Measurements from ENCODE around the gene ASAP2.

DNA sequence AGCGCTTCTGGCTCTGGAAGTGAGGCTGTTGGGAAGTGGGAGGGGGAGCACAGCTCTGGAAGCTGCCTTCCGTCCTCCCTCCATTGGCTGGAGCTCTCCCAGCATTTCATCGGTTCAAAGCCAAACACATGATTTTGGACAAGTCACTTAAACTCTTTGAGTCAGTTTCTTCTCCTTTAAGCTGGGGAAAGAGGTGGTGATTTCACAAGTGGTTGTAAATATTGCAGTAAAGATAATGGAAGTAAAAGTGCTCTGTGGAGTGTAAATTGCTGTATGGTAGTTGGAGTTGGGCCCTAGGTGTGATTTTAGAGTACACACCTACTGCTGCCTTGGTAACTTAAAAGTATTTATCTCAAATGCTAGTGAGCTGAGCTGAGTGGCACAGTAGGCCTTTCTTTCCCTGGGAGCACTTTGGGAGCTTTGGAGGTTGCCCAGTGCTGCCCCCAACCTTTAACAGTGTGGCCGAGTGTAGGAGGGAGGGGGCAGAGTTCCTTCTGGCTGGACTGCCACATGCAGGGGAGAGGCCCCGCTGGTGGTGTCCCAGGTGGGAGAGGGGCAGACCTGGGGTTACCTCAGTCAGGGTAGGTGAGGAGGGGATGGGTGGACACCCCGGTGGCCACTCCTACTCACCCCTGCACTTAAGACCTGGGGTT lies 54.7 kb downstream of the ASAP2 start:
- no peak for TF ChIP-seq EZH2phosphoT487 (IDR thresholded peaks at IDR 0.05; ENCODE audit: borderline replicate concordance, low read depth, low read length)
- TF ChIP-seq, protein P1, sequence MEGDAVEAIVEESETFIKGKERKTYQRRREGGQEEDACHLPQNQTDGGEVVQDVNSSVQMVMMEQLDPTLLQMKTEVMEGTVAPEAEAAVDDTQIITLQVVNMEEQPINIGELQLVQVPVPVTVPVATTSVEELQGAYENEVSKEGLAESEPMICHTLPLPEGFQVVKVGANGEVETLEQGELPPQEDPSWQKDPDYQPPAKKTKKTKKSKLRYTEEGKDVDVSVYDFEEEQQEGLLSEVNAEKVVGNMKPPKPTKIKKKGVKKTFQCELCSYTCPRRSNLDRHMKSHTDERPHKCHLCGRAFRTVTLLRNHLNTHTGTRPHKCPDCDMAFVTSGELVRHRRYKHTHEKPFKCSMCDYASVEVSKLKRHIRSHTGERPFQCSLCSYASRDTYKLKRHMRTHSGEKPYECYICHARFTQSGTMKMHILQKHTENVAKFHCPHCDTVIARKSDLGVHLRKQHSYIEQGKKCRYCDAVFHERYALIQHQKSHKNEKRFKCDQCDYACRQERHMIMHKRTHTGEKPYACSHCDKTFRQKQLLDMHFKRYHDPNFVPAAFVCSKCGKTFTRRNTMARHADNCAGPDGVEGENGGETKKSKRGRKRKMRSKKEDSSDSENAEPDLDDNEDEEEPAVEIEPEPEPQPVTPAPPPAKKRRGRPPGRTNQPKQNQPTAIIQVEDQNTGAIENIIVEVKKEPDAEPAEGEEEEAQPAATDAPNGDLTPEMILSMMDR (conservative IDR thresholded peaks at IDR 0.05; ENCODE audit: low read length), result no peak
